Heart right ventricle (tissue), 16 donors: ENCODE data around the gene COQ8A. TPM values are rescaled to one million over a fixed set of nuclear protein-coding genes. Genes with fewer than 3 reads are reported as not detected.

Experiments
- ATAC-seq, 8 donors: fragments of 200-7000 bp; cut with Tn5 transposase; one replicate each; pipeline ENCODE4 v1.9.1; 2020; ENCODE audit warnings: mild to moderate bottlenecking in 8 of 8, moderate library complexity in 8 of 8, moderate number of reproducible peaks in 1 of 8
- DNase-seq, 2 donors: peaks; one replicate each; pipeline ENCODE4 v3.0.0-alpha.2; 2020
- H3K27ac ChIP-seq, 10 donors: fragments of 200-600 bp; sonication (generic) in 2 of 10; one replicate each; pipeline versions ENCODE4 v1.5.0 to v1.8.0; 2020 to 2022; ENCODE audit warnings: mild to moderate bottlenecking in 3 of 10
- H3K27me3 ChIP-seq, 7 donors: fragments of 200-600 bp; one replicate each; pipeline ENCODE4 v1.8.0; 2021 to 2022; ENCODE audit warnings: mild to moderate bottlenecking in 2 of 7
- H3K36me3 ChIP-seq, 9 donors: fragments of 200-600 bp; sonication (generic) in 1 of 9; one replicate each; pipeline versions ENCODE4 v1.5.0 to v1.8.0; 2020 to 2022; ENCODE audit warnings: mild to moderate bottlenecking in 2 of 9
- H3K4me1 ChIP-seq, 9 donors: fragments of 200-600 bp; sonication (generic) in 1 of 9; one replicate each; pipeline versions ENCODE4 v1.5.0 to v1.8.0; 2020 to 2022; ENCODE audit warnings: mild to moderate bottlenecking in 4 of 9
- H3K4me3 ChIP-seq, 10 donors: fragments of 200-600 bp; sonication (generic) in 2 of 10; one replicate each; pipeline versions ENCODE4 v1.5.0 to v1.8.0; 2020 to 2022; ENCODE audit warnings: mild to moderate bottlenecking in 7 of 10, moderate library complexity in 2 of 10
- H3K9me3 ChIP-seq, 11 donors: fragments of 200-600 bp in 10 of 11; sonication (generic) in 2 of 11; one replicate each; pipeline versions ENCODE4 v1.5.0 to v1.8.0; 2013 to 2022; ENCODE audit warnings: mild to moderate bottlenecking in 2 of 11, control low read depth in 1 of 11, moderate library complexity in 1 of 11
- WGBS, 2 donors: extraction: QIAGEN DNeasy Blood & Tissue Kit; methylation state at CpG; one replicate each; pipeline ENCODE4 v1.1.7; 2013; ENCODE audit warnings: inconsistent platforms in 1 of 2; 5-methylcytosine and 5-hydroxymethylcytosine counted together
- intact Hi-C, 10 donors: fragments of 100-400 bp; cut with DNase I; formaldehyde crosslinking; loops; one replicate each; pipeline versions ENCODE4 v1.11.1 to v1.14.2; 2022
- polyA plus RNA-seq, 2 donors: library from polyadenylated mRNA; stranded (reverse); fragments of 200-250 nt; gene quantifications; one replicate each; pipeline ENCODE4 v1.2.3, GENCODE V29; 2013
- total RNA-seq, 10 donors: library from RNA; stranded (reverse); fragmentation: NEBNext Ultra II Directional in 3 of 10; extraction: Animal tissue kit (Norgen Biotek cat#: 25700) in 3 of 10; gene quantifications; one replicate each; pipeline versions ENCODE4 v1.2.1 to v1.2.4, GENCODE V29; 2021 to 2023
- TF ChIP-seq, protein P1 (sequence below), 9 donors: fragments of 200-600 bp; sonication (generic) in 2 of 9; IDR thresholded peaks; one replicate each; pipeline versions ENCODE4 v1.5.0 to v1.8.0; 2021 to 2022; ENCODE audit warnings: antibody characterized with exemption in 9 of 9, mild to moderate bottlenecking in 5 of 9, moderate library complexity in 1 of 9
- donor health status: Arrhythmogenic right ventricular cardiomyopathy.
- donor health status: ischemic (EF 13 %, LVEDD 7.1; RV severe dilation, severe dysfunction).
- donor health status: healthy with polysubstance abuse.
- donor health status: DM: no; HTN: yes; CAD: no.
- donor health status: DM: no; HTN: no; CAD: no.
- donor health status: ischemic (EF 25% LVEDD 6.9; RV normal size, moderate dysfunction).
- donor health status: ischemic (EF 25% LVEDD 5.7; RV mildly dilated, moderate dysfunction).
- donor health status: healthy.
- donor health status: DM: yes; HTN: yes; CAD: no.
- donor health status: Ischemic cardiomyopathy.
- donor health status: ischemic (EF 35%, LVEDD 5.7; RV mildly dilated, moderate dysfunction).
- donor health status: nonischemic (EF 11% LVEDD 7.7; RV severe dilation, severe dysfunction).
- donor health status: DM: yes; HTN: yes; CAD: no.
- donor health status: PGD.
- donor health status: ischemic (EF 29% LVEDD 5.4; RV normal size, mild dysfunction).
- donor health status: nonischemic (EF 23%, LVEDD 6.1; RV moderate dilation, normal function).

COQ8A gene
- total and polyA plus RNA-seq, 12 donors: 136 to 495 (median 253) TPM

DNA sequence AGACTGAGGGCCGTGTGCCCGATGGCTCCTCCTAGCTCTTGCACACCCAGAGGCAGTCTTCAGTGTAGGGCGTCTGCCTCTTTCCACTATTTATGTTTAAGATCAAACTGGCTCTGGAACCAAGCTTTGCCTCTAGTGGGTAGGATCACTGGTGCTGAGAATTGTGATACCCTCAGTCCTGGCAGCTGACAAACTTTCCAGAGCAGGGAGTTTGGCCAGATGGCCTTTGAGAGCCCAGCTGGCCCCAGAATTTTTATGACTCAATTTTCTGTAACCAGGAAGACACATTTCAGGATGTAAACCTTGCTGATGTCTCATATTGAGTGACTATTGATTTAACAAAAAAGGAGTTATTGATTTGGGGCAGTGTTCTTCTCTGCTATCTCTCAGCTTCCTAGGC is 6.7 kb downstream of the COQ8A start:
- no peak for DNase-seq
- Histone ChIP-seq H3K27ac (peak overlapping the region in 8 of 10 donors; percentile 64 to 96 (median 77)), H3K9me3 (peaks cover 0 to 10% (median 0%) of the 10 kb centered on the region in 11 donors), H3K27me3 (no peaks in the 10 kb centered on the region), H3K36me3 (peaks cover 0 to 11% (median 0%) of the 10 kb centered on the region in 9 donors), H3K4me3 (no peak overlapping the region), H3K4me1 (peaks cover 11 to 80% (median 68%) of the 10 kb centered on the region in 9 donors)
- intact Hi-C loops: loop anchor here in 1 of 10 donors (5.0 kb wide), 1 partner anchor 45 kb away; no protein-coding TSS in a partner anchor
- peak in 5 of 8 donors; percentile 16 to 42 (median 29) for ATAC-seq
- TF ChIP-seq, protein P1, sequence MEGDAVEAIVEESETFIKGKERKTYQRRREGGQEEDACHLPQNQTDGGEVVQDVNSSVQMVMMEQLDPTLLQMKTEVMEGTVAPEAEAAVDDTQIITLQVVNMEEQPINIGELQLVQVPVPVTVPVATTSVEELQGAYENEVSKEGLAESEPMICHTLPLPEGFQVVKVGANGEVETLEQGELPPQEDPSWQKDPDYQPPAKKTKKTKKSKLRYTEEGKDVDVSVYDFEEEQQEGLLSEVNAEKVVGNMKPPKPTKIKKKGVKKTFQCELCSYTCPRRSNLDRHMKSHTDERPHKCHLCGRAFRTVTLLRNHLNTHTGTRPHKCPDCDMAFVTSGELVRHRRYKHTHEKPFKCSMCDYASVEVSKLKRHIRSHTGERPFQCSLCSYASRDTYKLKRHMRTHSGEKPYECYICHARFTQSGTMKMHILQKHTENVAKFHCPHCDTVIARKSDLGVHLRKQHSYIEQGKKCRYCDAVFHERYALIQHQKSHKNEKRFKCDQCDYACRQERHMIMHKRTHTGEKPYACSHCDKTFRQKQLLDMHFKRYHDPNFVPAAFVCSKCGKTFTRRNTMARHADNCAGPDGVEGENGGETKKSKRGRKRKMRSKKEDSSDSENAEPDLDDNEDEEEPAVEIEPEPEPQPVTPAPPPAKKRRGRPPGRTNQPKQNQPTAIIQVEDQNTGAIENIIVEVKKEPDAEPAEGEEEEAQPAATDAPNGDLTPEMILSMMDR (IDR thresholded peaks at IDR 0.05): no peak
- WGBS, 2 donors: 53 to 70% methylated on average over 3 of the region's 3 CpGs

DNA sequence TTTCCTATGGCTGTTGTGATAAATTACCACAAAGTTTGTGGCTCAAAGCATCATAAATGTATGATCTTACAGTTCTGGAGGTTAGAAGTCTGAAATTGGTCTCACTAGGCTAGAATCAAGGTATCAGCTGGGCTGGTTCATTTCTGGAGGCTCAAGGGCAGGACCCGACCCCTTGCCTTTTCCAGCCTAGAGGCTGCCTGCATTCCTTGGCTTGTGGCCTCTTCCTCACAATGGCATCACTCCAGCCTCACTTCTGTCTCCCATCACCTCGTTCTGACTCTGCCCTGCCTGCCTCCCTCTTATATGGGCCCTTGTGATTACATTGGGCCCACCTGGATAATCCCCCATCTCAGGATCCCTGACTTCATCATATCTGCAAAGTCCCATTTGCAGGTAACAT is 8.0 kb downstream of the COQ8A start:
- peak overlapping the region in 3 of 10 donors; percentile 67 to 80 (median 80) for H3K27ac ChIP-seq
- 77 to 78% methylated on average over 2 of the region's 2 CpGs for WGBS, 2 donors
- H3K4me3 ChIP-seq: no peak overlapping the region
- H3K4me1 ChIP-seq: peaks cover 7 to 80% (median 62%) of the 10 kb centered on the region in 9 donors
- DNase-seq: no peak
- TF ChIP-seq, protein P1 (IDR thresholded peaks at IDR 0.05): no peak
- no peaks in the 10 kb centered on the region for H3K27me3 ChIP-seq
- H3K9me3 ChIP-seq: peaks cover 0 to 10% (median 0%) of the 10 kb centered on the region in 11 donors
- intact Hi-C loops: loop anchor here in 1 of 10 donors (5.0 kb wide), 1 partner anchor 44 kb away; no protein-coding TSS in a partner anchor
- no peak for ATAC-seq
- peaks cover 0 to 11% (median 0%) of the 10 kb centered on the region in 9 donors for H3K36me3 ChIP-seq

DNA sequence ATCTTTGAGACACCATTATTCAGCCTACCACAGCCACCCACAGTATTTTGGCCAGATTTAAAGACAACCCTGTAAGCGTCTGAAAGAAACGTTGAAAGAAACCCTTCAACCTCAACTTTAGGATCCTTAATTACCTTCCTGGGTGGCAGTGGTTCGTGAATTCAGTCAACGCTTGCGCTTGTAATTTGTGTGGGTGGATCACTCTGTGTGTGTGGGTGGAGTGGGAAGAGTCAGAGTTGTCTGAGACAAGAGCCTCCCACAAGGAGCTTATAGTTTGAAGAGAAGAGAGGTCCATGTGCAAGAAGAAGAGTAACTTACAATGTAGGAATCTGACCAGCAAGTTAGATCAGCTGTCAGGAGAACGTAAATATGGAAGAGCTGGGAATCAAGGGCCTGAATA is 8.4 kb downstream of the COQ8A start:
- H3K36me3 ChIP-seq: peaks cover 0 to 11% (median 0%) of the 10 kb centered on the region in 9 donors
- peaks cover 0 to 10% (median 0%) of the 10 kb centered on the region in 11 donors for H3K9me3 ChIP-seq
- no peak for ATAC-seq
- WGBS, 2 donors: 93 to 96% methylated on average over 6 of the region's 6 CpGs
- TF ChIP-seq, protein P1 (IDR thresholded peaks at IDR 0.05): no peak
- intact Hi-C loops: loop anchor here in 1 of 10 donors (5.0 kb wide), 1 partner anchor 44 kb away; no protein-coding TSS in a partner anchor
- no peak overlapping the region for H3K4me3 ChIP-seq
- H3K27ac ChIP-seq: peak overlapping the region in 1 of 10 donors; percentile 29
- no peaks in the 10 kb centered on the region for H3K27me3 ChIP-seq
- peaks cover 7 to 80% (median 58%) of the 10 kb centered on the region in 9 donors for H3K4me1 ChIP-seq
- DNase-seq: no peak

DNA sequence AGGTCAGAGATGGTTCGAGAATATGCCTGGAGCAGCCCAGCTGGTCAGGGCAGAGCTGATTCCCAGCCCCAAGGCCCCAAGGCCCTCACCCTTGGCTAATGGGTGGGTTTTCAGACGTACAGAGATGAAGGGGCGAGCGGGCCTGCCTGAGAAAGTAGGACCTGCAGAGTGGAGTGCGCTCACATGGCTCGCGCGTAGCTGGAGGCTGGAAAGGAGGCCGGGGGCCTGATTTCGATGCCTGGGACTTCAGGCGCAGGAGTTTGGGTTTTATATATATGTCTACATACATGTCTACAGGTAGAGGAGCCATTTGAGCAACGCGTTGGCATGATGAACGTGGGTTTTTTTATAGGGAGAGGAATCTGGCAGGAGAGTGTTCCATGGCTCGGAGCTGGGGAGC is 8.9 kb downstream of the COQ8A start:
- peaks cover 0 to 10% (median 0%) of the 10 kb centered on the region in 11 donors for H3K9me3 ChIP-seq
- TF ChIP-seq, protein P1 (IDR thresholded peaks at IDR 0.05): no peak
- 88 to 89% methylated on average over 15 of the region's 15 CpGs for WGBS, 2 donors
- H3K27ac ChIP-seq: peak overlapping the region in 2 of 10 donors; percentile 29 to 31
- H3K4me1 ChIP-seq: peaks cover 7 to 80% (median 53%) of the 10 kb centered on the region in 9 donors
- H3K36me3 ChIP-seq: peaks cover 0 to 11% (median 0%) of the 10 kb centered on the region in 9 donors
- no peak overlapping the region for H3K4me3 ChIP-seq
- no peak for DNase-seq
- intact Hi-C loops: loop anchor here in 1 of 10 donors (5.0 kb wide), 1 partner anchor 43 kb away; no protein-coding TSS in a partner anchor
- no peak for ATAC-seq
- H3K27me3 ChIP-seq: no peaks in the 10 kb centered on the region
